B cell (primary cell): ENCODE results near the gene TRRAP.

Experiments
- CTCF ChIP-seq: fragments of 200-600 bp; IDR thresholded peaks from one replicate; pipeline ENCODE4 v1.8.0; 2022; ENCODE audit warnings: antibody characterized with exemption, mild to moderate bottlenecking
- EZH2 ChIP-seq: IDR thresholded peaks from 2 replicates; pipeline ENCODE4 v1.6.1; 2012; ENCODE audit warnings: borderline replicate concordance, low read depth, mild to moderate bottlenecking, moderate library complexity, low read length; ENCODE audit not compliant: insufficient read depth, poor library complexity, severe bottlenecking

DNA sequence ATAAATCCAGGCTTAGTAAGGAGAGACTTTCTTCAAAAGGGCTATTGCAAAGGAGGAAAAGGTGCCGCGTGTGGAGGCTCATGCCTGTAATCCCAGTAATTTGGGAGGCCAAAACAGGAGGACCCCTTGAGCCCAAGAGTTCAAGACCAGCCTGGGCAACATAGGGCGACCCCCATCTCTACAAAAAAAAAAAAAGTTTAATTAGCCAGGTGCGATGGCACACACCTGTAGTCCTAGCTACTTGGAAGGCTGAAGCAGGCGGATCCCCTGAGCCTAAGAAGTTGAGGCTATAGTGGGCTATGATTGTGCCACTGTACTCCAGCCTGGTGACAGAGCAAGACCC is 40.7 kb upstream of the TRRAP start:
- TF ChIP-seq CTCF = no peak
- no peak for TF ChIP-seq EZH2
